DOHH2 (cell line): ENCODE results near the gene TMEM94.

Experiments
- H3F3A ChIP-seq: fragments of 200-600 bp; sonication (generic), shearing (Covaris generic); 2 replicates; pipeline ENCODE4 v1.6.0; 2016; ENCODE audit warnings: antibody characterized with exemption, mild to moderate bottlenecking; ENCODE audit not compliant: control insufficient read depth, insufficient read depth
- H3K27ac ChIP-seq: fragments of 200-600 bp; sonication (generic); 2 replicates; pipeline ENCODE4 v1.5.1; 2014; ENCODE audit warnings: low read depth, mild to moderate bottlenecking, low read length, moderate library complexity
- H3K27me3 ChIP-seq: fragments of 200-600 bp; sonication (generic); 2 replicates; pipeline ENCODE4 v1.6.1; 2014; ENCODE audit warnings: mild to moderate bottlenecking, low read length, mixed read lengths; ENCODE audit not compliant: control insufficient read depth
- H3K36me3 ChIP-seq: fragments of 200-600 bp; sonication (generic); 2 replicates; pipeline ENCODE4 v1.6.1; 2014; ENCODE audit warnings: mild to moderate bottlenecking, low read length, moderate library complexity, mixed read lengths; ENCODE audit not compliant: control insufficient read depth
- H3K4me1 ChIP-seq: fragments of 200-600 bp; sonication (generic); 2 replicates; pipeline ENCODE4 v1.6.1; 2014; ENCODE audit warnings: mild to moderate bottlenecking, low read length, mixed read lengths; ENCODE audit not compliant: control insufficient read depth
- H3K4me2 ChIP-seq: fragments of 200-600 bp; sonication (generic); 2 replicates; pipeline ENCODE4 v1.6.0; 2014; ENCODE audit warnings: mild to moderate bottlenecking, low read length, moderate library complexity
- H3K4me3 ChIP-seq: fragments of 200-600 bp; sonication (generic); 2 replicates; pipeline ENCODE4 v1.5.1; 2014; ENCODE audit warnings: mild to moderate bottlenecking, low read length, mixed read lengths
- H3K79me2 ChIP-seq: fragments of 200-600 bp; sonication (generic); 2 replicates; pipeline ENCODE4 v1.6.1; 2014; ENCODE audit warnings: mild to moderate bottlenecking, low read length, mixed read lengths; ENCODE audit not compliant: control insufficient read depth
- H3K9me2 ChIP-seq: fragments of 200-600 bp; sonication (generic); replicated peaks from 2 replicates; pipeline ENCODE4 v1.6.1; 2014; ENCODE audit warnings: mild to moderate bottlenecking, low read length, mixed read lengths; ENCODE audit not compliant: control insufficient read depth
- H3K9me3 ChIP-seq: fragments of 200-600 bp; sonication (generic); 2 replicates; pipeline ENCODE4 v1.6.1; 2014; ENCODE audit warnings: antibody characterized with exemption, low read length, mixed read lengths; ENCODE audit not compliant: control insufficient read depth, insufficient read depth
- H4K20me1 ChIP-seq: fragments of 200-600 bp; sonication (generic); 2 replicates; pipeline ENCODE4 v1.6.0; 2014; ENCODE audit warnings: low read depth, mild to moderate bottlenecking, antibody characterized with exemption, low read length, moderate library complexity; ENCODE audit not compliant: control insufficient read depth, insufficient read depth
- CTCF ChIP-seq: fragments of 200-600 bp; sonication (generic); IDR thresholded peaks from one replicate; pipeline ENCODE4 v1.5.1; 2014; ENCODE audit warnings: antibody characterized with exemption, mild to moderate bottlenecking, low read depth, low read length; ENCODE audit not compliant: poor library complexity, severe bottlenecking
- EZH2phosphoT487 ChIP-seq: fragments of 200-600 bp; sonication (generic); IDR thresholded peaks from 2 replicates; pipeline ENCODE4 v1.6.1; 2017; ENCODE audit warnings: borderline replicate concordance, mild to moderate bottlenecking, antibody characterized with exemption, low read length, moderate library complexity, mixed read lengths

The TMEM94 gene

GRCh38 chr17:75481194-75482068 is 25.0 kb downstream of the TMEM94 start:
- H3K9me2 ChIP-seq, result no peaks in the 10 kb centered on the region
- no peaks in the 10 kb centered on the region for H3K4me1 ChIP-seq
- H3K36me3 ChIP-seq, result no peaks in the 10 kb centered on the region
- H3F3A ChIP-seq, result no peaks in the 10 kb centered on the region
- no peaks in the 10 kb centered on the region for H4K20me1 ChIP-seq
- H3K79me2 ChIP-seq, result no peaks in the 10 kb centered on the region
- H3K27me3 ChIP-seq, result no peaks in the 10 kb centered on the region
- no peaks in the 10 kb centered on the region for H3K9me3 ChIP-seq
- TF ChIP-seq CTCF (no peak), EZH2phosphoT487 (no peak)
- no peak overlapping the region for H3K27ac ChIP-seq
- no peak overlapping the region for H3K4me3 ChIP-seq
- H3K4me2 ChIP-seq, result no peak overlapping the region

- Histone ChIP-seq H3K4me3 (no peak overlapping the region), H3K27ac (no peak overlapping the region), H3K4me1 (peaks cover 7% of the 10 kb centered on the region), H3K27me3 (no peaks in the 10 kb centered on the region), H3K79me2 (no peaks in the 10 kb centered on the region), H3K9me2 (no peaks in the 10 kb centered on the region), H3K9me3 (no peaks in the 10 kb centered on the region), H3K4me2 (no peak overlapping the region), H4K20me1 (no peaks in the 10 kb centered on the region), H3F3A (no peaks in the 10 kb centered on the region), H3K36me3 (peaks cover 3% of the 10 kb centered on the region; the same call in 1 of the 2 replicates)
- TF ChIP-seq CTCF, result no peak
- TF ChIP-seq EZH2phosphoT487, result no peak
Measured at GRCh38 chr17:75482098-75482942, 25.9 kb downstream of the TMEM94 start.

GRCh38 chr17:75485688-75486087 is 29.3 kb downstream of the TMEM94 start:
- H3K79me2 ChIP-seq, result no peaks in the 10 kb centered on the region
- H3F3A ChIP-seq, result no peaks in the 10 kb centered on the region
- no peak overlapping the region for H3K4me3 ChIP-seq
- no peaks in the 10 kb centered on the region for H4K20me1 ChIP-seq
- no peaks in the 10 kb centered on the region for H3K27me3 ChIP-seq
- no peak overlapping the region for H3K27ac ChIP-seq
- no peak overlapping the region for H3K4me2 ChIP-seq
- H3K36me3 ChIP-seq, result peaks cover 3% of the 10 kb centered on the region
- no peaks in the 10 kb centered on the region for H3K9me3 ChIP-seq
- TF ChIP-seq CTCF (no peak), EZH2phosphoT487 (no peak)
- H3K4me1 ChIP-seq, result peaks cover 23% of the 10 kb centered on the region
- H3K9me2 ChIP-seq, result no peaks in the 10 kb centered on the region
